SK-N-SH (cell line): Measurements from ENCODE around the gene SLC35E2B. TPM values are rescaled to one million over a fixed set of nuclear protein-coding genes. Genes with fewer than 3 reads are reported as not detected.
A peak's percentile ranks its signal among the peaks of the same experiment; 100 is the strongest.

Source experiments
- CTCF ChIA-PET: fragments of 300-600, 350-600 bp; formaldehyde crosslinking; extraction: SDS; loops from one replicate; lab custom pipeline; 2021; lab: Yijun Ruan, JAX
- POLR2A ChIA-PET: fragments of 350-600 bp; sonication (Branson Sonifier 250); formaldehyde crosslinking; extraction: SDS; loops from one replicate; lab custom pipeline; 2020; ENCODE audit warnings: antibody characterized with exemption, inconsistent platforms; lab: Yijun Ruan, JAX
- DNase-seq: peaks from one replicate; pipeline ENCODE4 v3.0.0; 2012
- H2AFZ ChIP-seq: fragments of 200-600 bp; sonication (generic); 2 replicates; pipeline ENCODE4 v1.8.1; 2016; ENCODE audit warnings: antibody characterized with exemption, mild to moderate bottlenecking, low read depth
- H3F3A ChIP-seq: fragments of 200-600 bp; sonication (generic); replicated peaks from 2 replicates; pipeline ENCODE3; 2016; ENCODE audit warnings: antibody characterized with exemption, mild to moderate bottlenecking; ENCODE audit not compliant: insufficient read depth
- H3K27ac ChIP-seq, 2 experiments: fragments of 200-500 bp in 1 of 2; fragments of 200-600 bp in 1 of 2; sonication (Bioruptor generic) in 1 of 2; sonication (generic), shearing (Covaris generic) in 1 of 2; 2 replicates each; pipeline versions ENCODE4 v1.5.1 to v1.6.1; 2014 to 2016; ENCODE audit warnings: low read depth in 2 of 2, inconsistent platforms in 1 of 2, low read length in 1 of 2, mild to moderate bottlenecking in 1 of 2, mixed read lengths in 1 of 2
- H3K27me3 ChIP-seq: fragments of 200-600 bp; sonication (generic), shearing (Covaris generic); 2 replicates; pipeline ENCODE4 v1.6.1; 2016; ENCODE audit warnings: mixed run types; ENCODE audit not compliant: insufficient read depth
- H3K36me3 ChIP-seq, 2 experiments: fragments of 200-500 bp in 1 of 2; fragments of 200-600 bp in 1 of 2; sonication (Bioruptor generic) in 1 of 2; sonication (generic) in 1 of 2; replicated peaks in 1 of 2; 2 replicates each; pipeline versions ENCODE3 to v1.5.1; 2014 to 2016; ENCODE audit warnings: low read length in 1 of 2, mild to moderate bottlenecking in 1 of 2; ENCODE audit not compliant: insufficient read depth in 2 of 2, control insufficient read depth in 1 of 2
- H3K4me1 ChIP-seq, 2 experiments: fragments of 200-500 bp in 1 of 2; fragments of 200-600 bp in 1 of 2; sonication (Bioruptor generic) in 1 of 2; sonication (generic), shearing (Covaris generic) in 1 of 2; 2 replicates each; pipeline versions ENCODE4 v1.5.1 to v1.6.1; 2014 to 2016; ENCODE audit warnings: low read depth in 1 of 2, low read length in 1 of 2, mixed run types in 1 of 2; ENCODE audit not compliant: insufficient read depth in 2 of 2, control insufficient read depth in 1 of 2
- H3K4me2 ChIP-seq: fragments of 200-600 bp; sonication (generic), shearing (Covaris generic); 2 replicates; pipeline ENCODE4 v1.6.1; 2017; ENCODE audit warnings: mixed run types
- H3K4me3 ChIP-seq, 2 experiments: fragments of 200-500 bp in 1 of 2; fragments of 200-600 bp in 1 of 2; sonication (Bioruptor generic) in 1 of 2; sonication (generic), shearing (Covaris generic) in 1 of 2; 2 replicates each; pipeline versions ENCODE4 v1.5.1 to v1.8.1; 2014 to 2016; ENCODE audit warnings: low read depth in 2 of 2, inconsistent platforms in 1 of 2, low read length in 1 of 2, mild to moderate bottlenecking in 1 of 2, mixed read lengths in 1 of 2, moderate library complexity in 1 of 2
- H3K79me2 ChIP-seq: fragments of 200-600 bp; sonication (generic); 2 replicates; pipeline ENCODE4 v1.8.1; 2017; ENCODE audit warnings: mild to moderate bottlenecking; ENCODE audit not compliant: insufficient read depth
- H3K9ac ChIP-seq: fragments of 200-600 bp; sonication (generic); 2 replicates; pipeline ENCODE4 v1.6.1; 2017; ENCODE audit warnings: mixed run types
- H3K9me2 ChIP-seq: fragments of 200-600 bp; sonication (generic); 2 replicates; pipeline ENCODE4 v1.6.1; 2017; ENCODE audit warnings: mixed run types
- H3K9me3 ChIP-seq: fragments of 200-600 bp; sonication (generic); 2 replicates; pipeline ENCODE4 v1.6.1; 2017; ENCODE audit warnings: mixed run types, mild to moderate bottlenecking, moderate library complexity
- H4K20me1 ChIP-seq: fragments of 200-600 bp; sonication (generic); 2 replicates; pipeline ENCODE4 v1.6.1; 2017; ENCODE audit warnings: mild to moderate bottlenecking, mixed run types; ENCODE audit not compliant: insufficient read depth
- CHD2 ChIP-seq: fragments of 150-350 bp; IDR thresholded peaks from 2 replicates; pipeline ENCODE4 v1.6.1; 2018; ENCODE audit warnings: low read length; ENCODE audit not compliant: partially characterized antibody
- CTCF ChIP-seq: fragments of 200-600 bp; sonication (generic); IDR thresholded peaks from 2 replicates; pipeline ENCODE4 v1.6.1; 2017; ENCODE audit warnings: antibody characterized with exemption, mild to moderate bottlenecking, moderate library complexity
- ELF1 ChIP-seq: IDR thresholded peaks from 2 replicates; pipeline ENCODE4 v1.4.0; 2012
- EP300 ChIP-seq, 2 experiments: IDR thresholded peaks; 2 replicates each; pipeline versions ENCODE4 v1.4.0 to v1.6.1; 2012; ENCODE audit warnings: borderline replicate concordance in 1 of 2, low read depth in 1 of 2, low read length in 1 of 2
- JUND ChIP-seq: IDR thresholded peaks from 2 replicates; pipeline ENCODE4 v1.4.0; 2012
- MXI1 ChIP-seq: IDR thresholded peaks from 2 replicates; pipeline ENCODE4 v1.6.1; 2012; ENCODE audit warnings: mild to moderate bottlenecking, low read depth, low read length, improper control_type of control experiment
- NFIC ChIP-seq: IDR thresholded peaks from 2 replicates; pipeline ENCODE4 v1.4.0; 2012; ENCODE audit warnings: borderline replicate concordance
- PBX3 ChIP-seq: IDR thresholded peaks from 2 replicates; pipeline ENCODE4; 2012
- RCOR1 ChIP-seq: fragments of 150-350 bp; IDR thresholded peaks from 2 replicates; pipeline ENCODE4 v1.6.1; 2017; ENCODE audit warnings: antibody characterized with exemption, low read length
- REST ChIP-seq: IDR thresholded peaks from 2 replicates; pipeline ENCODE4 v1.6.1; 2012; ENCODE audit warnings: mild to moderate bottlenecking, low read depth, low read length, moderate library complexity
- RFX5 ChIP-seq: IDR thresholded peaks from 2 replicates; pipeline ENCODE4 v1.6.1; 2012; ENCODE audit warnings: mild to moderate bottlenecking, improper control_type of control experiment, low read length
- RXRA ChIP-seq: IDR thresholded peaks from 2 replicates; pipeline ENCODE4 v1.4.0; 2012; ENCODE audit warnings: low read depth, mild to moderate bottlenecking, borderline replicate concordance
- TCF12 ChIP-seq: IDR thresholded peaks from 2 replicates; pipeline ENCODE4 v1.4.0; 2012
- TEAD4 ChIP-seq: IDR thresholded peaks from 2 replicates; pipeline ENCODE4 v1.4.0; 2012; ENCODE audit warnings: mild to moderate bottlenecking, borderline replicate concordance; ENCODE audit not compliant: insufficient read depth
- WGBS: methylation state at CpG from one replicate; pipeline ENCODE4 v1.1.6; 2017; ENCODE audit warnings: low lambda C conversion rate; 5-methylcytosine and 5-hydroxymethylcytosine counted together
- polyA plus RNA-seq, 3 experiments: library from polyadenylated mRNA; depleted of rRNA; stranded (reverse); fragments of >200 nt; gene quantifications; 2 replicates each; pipeline ENCODE4 v1.2.3, GENCODE V29; 2012
- TF ChIP-seq, protein P1 (sequence below): IDR thresholded peaks from 2 replicates; pipeline ENCODE4 v1.4.0; 2012; ENCODE audit warnings: low read depth
- TF ChIP-seq, protein P2 (sequence below): fragments of 150-350 bp; IDR thresholded peaks from 2 replicates; pipeline ENCODE4 v1.6.1; 2016; ENCODE audit warnings: mild to moderate bottlenecking, low read depth, low read length
- TF ChIP-seq, protein P3 (sequence below): IDR thresholded peaks from 2 replicates; pipeline ENCODE4 v1.4.0; 2012; ENCODE audit warnings: low read depth, borderline replicate concordance

The SLC35E2B gene
- polyA plus RNA-seq, 1 of the 3 experiments (the other 2 are of a cell fraction), result 20.5 TPM

GRCh38 chr1:1630965-1631781 lies 61.4 kb downstream of the SLC35E2B start:
- Histone ChIP-seq H3K4me1 (no peaks in the 10 kb centered on the region), H3K9me2 (no peaks in the 10 kb centered on the region), H3K79me2 (no peaks in the 10 kb centered on the region), H3K4me2 (no peak overlapping the region), H2AFZ (no peak overlapping the region), H4K20me1 (no peaks in the 10 kb centered on the region), H3K27ac (no peak overlapping the region), H3K27me3 (no peaks in the 10 kb centered on the region), H3K4me3 (no peak overlapping the region), H3K9ac (no peak overlapping the region), H3K9me3 (no peaks in the 10 kb centered on the region), H3K36me3 (peaks cover 0 to 3% of the 10 kb centered on the region in 2 experiments), H3F3A (no peaks in the 10 kb centered on the region)
- CTCF ChIA-PET, result interaction anchor here (1.7 kb wide), 1 partner anchor 12 kb away, joined by 4 read pairs; no protein-coding TSS in a partner anchor
- peak; percentile 57 for DNase-seq
- WGBS, result 83% methylated on average over 34 of the region's 79 CpGs
- POLR2A ChIA-PET, result no interaction called here
- TF ChIP-seq, protein P1, sequence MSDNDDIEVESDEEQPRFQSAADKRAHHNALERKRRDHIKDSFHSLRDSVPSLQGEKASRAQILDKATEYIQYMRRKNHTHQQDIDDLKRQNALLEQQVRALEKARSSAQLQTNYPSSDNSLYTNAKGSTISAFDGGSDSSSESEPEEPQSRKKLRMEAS, result no peak
- no peak for TF ChIP-seq PBX3
- TF ChIP-seq, protein P2, sequence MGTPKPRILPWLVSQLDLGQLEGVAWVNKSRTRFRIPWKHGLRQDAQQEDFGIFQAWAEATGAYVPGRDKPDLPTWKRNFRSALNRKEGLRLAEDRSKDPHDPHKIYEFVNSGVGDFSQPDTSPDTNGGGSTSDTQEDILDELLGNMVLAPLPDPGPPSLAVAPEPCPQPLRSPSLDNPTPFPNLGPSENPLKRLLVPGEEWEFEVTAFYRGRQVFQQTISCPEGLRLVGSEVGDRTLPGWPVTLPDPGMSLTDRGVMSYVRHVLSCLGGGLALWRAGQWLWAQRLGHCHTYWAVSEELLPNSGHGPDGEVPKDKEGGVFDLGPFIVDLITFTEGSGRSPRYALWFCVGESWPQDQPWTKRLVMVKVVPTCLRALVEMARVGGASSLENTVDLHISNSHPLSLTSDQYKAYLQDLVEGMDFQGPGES, result no peak
- no peak for TF ChIP-seq TEAD4
- no peak for TF ChIP-seq RXRA
- no peak for TF ChIP-seq RFX5
- no peak for TF ChIP-seq TCF12
- TF ChIP-seq CTCF, result no peak
- TF ChIP-seq REST, result no peak
- no peak for TF ChIP-seq MXI1
- TF ChIP-seq, protein P3, sequence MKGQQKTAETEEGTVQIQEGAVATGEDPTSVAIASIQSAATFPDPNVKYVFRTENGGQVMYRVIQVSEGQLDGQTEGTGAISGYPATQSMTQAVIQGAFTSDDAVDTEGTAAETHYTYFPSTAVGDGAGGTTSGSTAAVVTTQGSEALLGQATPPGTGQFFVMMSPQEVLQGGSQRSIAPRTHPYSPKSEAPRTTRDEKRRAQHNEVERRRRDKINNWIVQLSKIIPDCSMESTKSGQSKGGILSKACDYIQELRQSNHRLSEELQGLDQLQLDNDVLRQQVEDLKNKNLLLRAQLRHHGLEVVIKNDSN, result no peak
- TF ChIP-seq JUND, result no peak
- TF ChIP-seq ELF1, result no peak
- TF ChIP-seq NFIC, result no peak
- TF ChIP-seq CHD2, result no peak
- TF ChIP-seq EP300 (IDR thresholded peaks at IDR 0.05; ENCODE audit: borderline replicate concordance in 1 of 2, low read depth in 1 of 2, low read length in 1 of 2), result no peak
- no peak for TF ChIP-seq RCOR1
